HepG2 (cell line): ENCODE results near the gene C1orf50. TPM values are rescaled to one million over a fixed set of nuclear protein-coding genes. Genes with fewer than 3 reads are reported as not detected.
A peak's percentile ranks its signal among the peaks of the same experiment; 100 is the strongest.

Experiments used
- KDM2A ChIP-seq: sonication (generic); formaldehyde crosslinking; IDR thresholded peaks from 2 replicates; pipeline ENCODE4 v1.4.0; 2020; ENCODE audit warnings: low read depth, missing genetic modification reagents, borderline replicate concordance
- RBFOX2 ChIP-seq: fragments of 200-400 bp; formaldehyde crosslinking; IDR thresholded peaks from 2 replicates; pipeline ENCODE4 v1.6.1; 2017; ENCODE audit warnings: low read depth, mild to moderate bottlenecking, low read length
- SOX13 ChIP-seq, 3 experiments: fragments of 450-650 bp in 1 of 3; sonication (generic) in 1 of 3; formaldehyde crosslinking in 1 of 3; IDR thresholded peaks in 2 of 3; conservative IDR thresholded peaks in 1 of 3; 2 replicates each; pipeline versions ENCODE4 v1.5.0 to v1.6.1; 2016 to 2020; ENCODE audit warnings: antibody characterized with exemption in 1 of 3, mild to moderate bottlenecking in 1 of 3, missing compliant biosample characterization in 1 of 3, missing genetic modification reagents in 1 of 3, moderate library complexity in 1 of 3
- ZNF160 ChIP-seq: sonication (generic); formaldehyde crosslinking; IDR thresholded peaks from 2 replicates; pipeline ENCODE4 v1.8.0; 2022; ENCODE audit warnings: mild to moderate bottlenecking, inconsistent platforms, missing genetic modification reagents
- ZNF251 ChIP-seq: sonication (generic); formaldehyde crosslinking; IDR thresholded peaks from 2 replicates; pipeline ENCODE4 v1.9.0; 2021; ENCODE audit warnings: mild to moderate bottlenecking, missing genetic modification reagents
- ZNF263 ChIP-seq: sonication (generic); formaldehyde crosslinking; IDR thresholded peaks from 2 replicates; pipeline ENCODE4 v1.4.0; 2020; ENCODE audit warnings: missing genetic modification reagents
- ZNF557 ChIP-seq: sonication (generic); formaldehyde crosslinking; IDR thresholded peaks from 2 replicates; pipeline ENCODE4 v1.4.0; 2020; ENCODE audit warnings: missing genetic modification reagents
- ZNF569 ChIP-seq: sonication (generic); formaldehyde crosslinking; IDR thresholded peaks from 2 replicates; pipeline ENCODE4 v1.5.0; 2020; ENCODE audit warnings: mild to moderate bottlenecking, missing genetic modification reagents, moderate library complexity, borderline replicate concordance
- ZNF598 ChIP-seq: sonication (generic); formaldehyde crosslinking; IDR thresholded peaks from 2 replicates; pipeline ENCODE4 v1.5.1; 2020; ENCODE audit warnings: mild to moderate bottlenecking, missing genetic modification reagents, borderline replicate concordance
- ZNF777 ChIP-seq: sonication (generic); formaldehyde crosslinking; IDR thresholded peaks from 2 replicates; pipeline ENCODE4 v1.4.0; 2020; ENCODE audit warnings: missing genetic modification reagents
- ZSCAN29 ChIP-seq: sonication (generic); formaldehyde crosslinking; conservative IDR thresholded peaks from 2 replicates; pipeline ENCODE4 v1.4.0; 2020; ENCODE audit warnings: mild to moderate bottlenecking, missing genetic modification reagents
- polyA plus RNA-seq, 8 experiments: library from polyadenylated mRNA; depleted of rRNA in 3 of 8; stranded (reverse) in 7 of 8; unstranded in 1 of 8; fragments of >200 nt; fragmentation: Illumina TruSeq in 4 of 8; extraction: Trizol in 4 of 8; gene quantifications; 2 replicates each; pipeline versions ENCODE4 v1.2.1 to v1.2.3, GENCODE V29; 2011 to 2016; ENCODE audit warnings: low read depth in 4 of 8, missing spikeins in 1 of 8, mixed read lengths in 1 of 8; ENCODE audit not compliant: insufficient read depth in 1 of 8
- total RNA-seq, 5 experiments: library from RNA; depleted of rRNA; stranded (reverse); fragments of >200 nt; fragmentation: Illumina TruSeq; extraction: Trizol; gene quantifications; 2 replicates each; pipeline ENCODE4 v1.2.3, GENCODE V29; 2016; ENCODE audit warnings: low read depth in 1 of 5
- TF ChIP-seq, protein P1 (sequence below): sonication (generic); formaldehyde crosslinking; IDR thresholded peaks from 2 replicates; pipeline ENCODE4 v1.4.0; 2020; ENCODE audit warnings: missing genetic modification reagents, borderline replicate concordance
- TF ChIP-seq, protein P2 (sequence below): sonication (generic); formaldehyde crosslinking; IDR thresholded peaks from 2 replicates; pipeline ENCODE4 v1.5.1; 2020; ENCODE audit warnings: missing genetic modification reagents, mild to moderate bottlenecking, borderline replicate concordance
- TF ChIP-seq, protein P3 (sequence below): IDR thresholded peaks from 2 replicates; pipeline ENCODE4 v1.6.1; 2016
- TF ChIP-seq, protein P4 (sequence below): fragments of 450-650 bp; IDR thresholded peaks from 2 replicates; pipeline ENCODE4 v1.6.1; 2017; ENCODE audit warnings: mild to moderate bottlenecking
- TF ChIP-seq, protein P5 (sequence below): sonication (generic); formaldehyde crosslinking; IDR thresholded peaks from 2 replicates; pipeline ENCODE4 v1.4.0; 2020; ENCODE audit warnings: missing genetic modification reagents

C1orf50 gene
- total and polyA plus RNA-seq, 2 of the 13 experiments (the other 11 are each of a cell fraction or from before 2014, with no cell fraction given), result 4.3 to 4.8 TPM

DNA sequence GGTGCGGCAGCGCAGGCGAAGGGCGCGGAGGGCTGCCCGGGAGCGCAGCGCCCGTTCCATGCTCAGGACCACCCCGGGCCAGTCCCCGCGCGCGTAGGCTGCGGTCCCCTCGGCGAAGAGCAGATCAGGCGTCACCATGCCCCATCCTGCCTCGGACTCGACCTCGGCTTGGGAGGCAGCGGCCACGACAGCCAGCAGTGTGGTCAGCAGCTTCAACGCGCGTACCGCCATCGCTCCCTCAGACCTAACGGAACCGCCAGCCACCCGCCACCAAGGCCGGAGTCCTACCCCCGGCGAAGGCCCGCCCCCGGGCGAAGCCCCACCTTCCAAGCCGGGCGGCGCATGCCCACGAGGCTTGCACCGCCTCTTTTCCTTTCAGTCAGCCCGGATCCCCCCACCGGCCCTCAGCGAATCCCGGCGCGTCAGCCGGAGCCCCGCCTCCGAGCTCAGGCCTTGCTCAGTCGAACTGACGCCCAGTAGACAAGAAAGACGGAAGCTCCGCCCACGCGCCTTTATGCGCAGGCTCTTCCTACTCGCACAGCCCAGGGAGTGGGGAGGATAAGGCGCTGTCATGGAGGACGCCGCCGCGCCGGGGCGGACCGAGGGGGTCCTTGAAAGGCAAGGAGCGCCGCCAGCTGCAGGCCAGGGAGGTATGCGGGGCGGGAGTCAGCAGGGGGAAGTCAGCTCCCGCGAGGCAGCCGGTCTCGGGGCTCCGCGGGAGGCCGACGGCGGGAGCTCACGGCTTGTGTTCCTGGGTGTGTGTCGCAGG lies at the start of gene C1orf50, which contains the start of gene P3H1 (continued):
- TF ChIP-seq, protein P1, sequence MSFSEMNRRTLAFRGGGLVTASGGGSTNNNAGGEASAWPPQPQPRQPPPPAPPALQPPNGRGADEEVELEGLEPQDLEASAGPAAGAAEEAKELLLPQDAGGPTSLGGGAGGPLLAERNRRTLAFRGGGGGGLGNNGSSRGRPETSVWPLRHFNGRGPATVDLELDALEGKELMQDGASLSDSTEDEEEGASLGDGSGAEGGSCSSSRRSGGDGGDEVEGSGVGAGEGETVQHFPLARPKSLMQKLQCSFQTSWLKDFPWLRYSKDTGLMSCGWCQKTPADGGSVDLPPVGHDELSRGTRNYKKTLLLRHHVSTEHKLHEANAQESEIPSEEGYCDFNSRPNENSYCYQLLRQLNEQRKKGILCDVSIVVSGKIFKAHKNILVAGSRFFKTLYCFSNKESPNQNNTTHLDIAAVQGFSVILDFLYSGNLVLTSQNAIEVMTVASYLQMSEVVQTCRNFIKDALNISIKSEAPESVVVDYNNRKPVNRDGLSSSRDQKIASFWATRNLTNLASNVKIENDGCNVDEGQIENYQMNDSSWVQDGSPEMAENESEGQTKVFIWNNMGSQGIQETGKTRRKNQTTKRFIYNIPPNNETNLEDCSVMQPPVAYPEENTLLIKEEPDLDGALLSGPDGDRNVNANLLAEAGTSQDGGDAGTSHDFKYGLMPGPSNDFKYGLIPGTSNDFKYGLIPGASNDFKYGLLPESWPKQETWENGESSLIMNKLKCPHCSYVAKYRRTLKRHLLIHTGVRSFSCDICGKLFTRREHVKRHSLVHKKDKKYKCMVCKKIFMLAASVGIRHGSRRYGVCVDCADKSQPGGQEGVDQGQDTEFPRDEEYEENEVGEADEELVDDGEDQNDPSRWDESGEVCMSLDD (CRISPR knock-in tag), result peak; percentile 52; the same call in 1 of the 2 replicates
- TF ChIP-seq, protein P2, sequence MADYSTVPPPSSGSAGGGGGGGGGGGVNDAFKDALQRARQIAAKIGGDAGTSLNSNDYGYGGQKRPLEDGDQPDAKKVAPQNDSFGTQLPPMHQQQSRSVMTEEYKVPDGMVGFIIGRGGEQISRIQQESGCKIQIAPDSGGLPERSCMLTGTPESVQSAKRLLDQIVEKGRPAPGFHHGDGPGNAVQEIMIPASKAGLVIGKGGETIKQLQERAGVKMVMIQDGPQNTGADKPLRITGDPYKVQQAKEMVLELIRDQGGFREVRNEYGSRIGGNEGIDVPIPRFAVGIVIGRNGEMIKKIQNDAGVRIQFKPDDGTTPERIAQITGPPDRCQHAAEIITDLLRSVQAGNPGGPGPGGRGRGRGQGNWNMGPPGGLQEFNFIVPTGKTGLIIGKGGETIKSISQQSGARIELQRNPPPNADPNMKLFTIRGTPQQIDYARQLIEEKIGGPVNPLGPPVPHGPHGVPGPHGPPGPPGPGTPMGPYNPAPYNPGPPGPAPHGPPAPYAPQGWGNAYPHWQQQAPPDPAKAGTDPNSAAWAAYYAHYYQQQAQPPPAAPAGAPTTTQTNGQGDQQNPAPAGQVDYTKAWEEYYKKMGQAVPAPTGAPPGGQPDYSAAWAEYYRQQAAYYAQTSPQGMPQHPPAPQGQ (CRISPR knock-in tag), result no peak; the same call in 1 of the 2 replicates
- TF ChIP-seq, protein P3, sequence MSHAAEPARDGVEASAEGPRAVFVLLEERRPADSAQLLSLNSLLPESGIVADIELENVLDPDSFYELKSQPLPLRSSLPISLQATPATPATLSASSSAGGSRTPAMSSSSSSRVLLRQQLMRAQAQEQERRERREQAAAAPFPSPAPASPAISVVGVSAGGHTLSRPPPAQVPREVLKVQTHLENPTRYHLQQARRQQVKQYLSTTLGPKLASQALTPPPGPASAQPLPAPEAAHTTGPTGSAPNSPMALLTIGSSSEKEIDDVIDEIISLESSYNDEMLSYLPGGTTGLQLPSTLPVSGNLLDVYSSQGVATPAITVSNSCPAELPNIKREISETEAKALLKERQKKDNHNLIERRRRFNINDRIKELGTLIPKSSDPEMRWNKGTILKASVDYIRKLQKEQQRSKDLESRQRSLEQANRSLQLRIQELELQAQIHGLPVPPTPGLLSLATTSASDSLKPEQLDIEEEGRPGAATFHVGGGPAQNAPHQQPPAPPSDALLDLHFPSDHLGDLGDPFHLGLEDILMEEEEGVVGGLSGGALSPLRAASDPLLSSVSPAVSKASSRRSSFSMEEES (CRISPR knock-in tag), result 0 out of 2 replicates have a peak, but pooled peaks have one; percentile 53
- TF ChIP-seq, protein P4, sequence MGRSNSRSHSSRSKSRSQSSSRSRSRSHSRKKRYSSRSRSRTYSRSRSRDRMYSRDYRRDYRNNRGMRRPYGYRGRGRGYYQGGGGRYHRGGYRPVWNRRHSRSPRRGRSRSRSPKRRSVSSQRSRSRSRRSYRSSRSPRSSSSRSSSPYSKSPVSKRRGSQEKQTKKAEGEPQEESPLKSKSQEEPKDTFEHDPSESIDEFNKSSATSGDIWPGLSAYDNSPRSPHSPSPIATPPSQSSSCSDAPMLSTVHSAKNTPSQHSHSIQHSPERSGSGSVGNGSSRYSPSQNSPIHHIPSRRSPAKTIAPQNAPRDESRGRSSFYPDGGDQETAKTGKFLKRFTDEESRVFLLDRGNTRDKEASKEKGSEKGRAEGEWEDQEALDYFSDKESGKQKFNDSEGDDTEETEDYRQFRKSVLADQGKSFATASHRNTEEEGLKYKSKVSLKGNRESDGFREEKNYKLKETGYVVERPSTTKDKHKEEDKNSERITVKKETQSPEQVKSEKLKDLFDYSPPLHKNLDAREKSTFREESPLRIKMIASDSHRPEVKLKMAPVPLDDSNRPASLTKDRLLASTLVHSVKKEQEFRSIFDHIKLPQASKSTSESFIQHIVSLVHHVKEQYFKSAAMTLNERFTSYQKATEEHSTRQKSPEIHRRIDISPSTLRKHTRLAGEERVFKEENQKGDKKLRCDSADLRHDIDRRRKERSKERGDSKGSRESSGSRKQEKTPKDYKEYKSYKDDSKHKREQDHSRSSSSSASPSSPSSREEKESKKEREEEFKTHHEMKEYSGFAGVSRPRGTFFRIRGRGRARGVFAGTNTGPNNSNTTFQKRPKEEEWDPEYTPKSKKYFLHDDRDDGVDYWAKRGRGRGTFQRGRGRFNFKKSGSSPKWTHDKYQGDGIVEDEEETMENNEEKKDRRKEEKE, result no peak
- peak; percentile 84 for TF ChIP-seq KDM2A (CRISPR knock-in tag)
- peak; percentile 61; the same call in 1 of the 2 replicates for TF ChIP-seq ZNF557 (CRISPR knock-in tag)
- peak; percentile 29; the same call in 1 of the 2 replicates for TF ChIP-seq ZNF263 (CRISPR knock-in tag)
- TF ChIP-seq ZNF777 (CRISPR knock-in tag), result peak; percentile 37; the same call in 1 of the 2 replicates
- TF ChIP-seq ZNF160 (CRISPR knock-in tag), result peak; percentile 29; the same call in 1 of the 2 replicates
- TF ChIP-seq ZNF251 (CRISPR knock-in tag), result peak; percentile 25; the same call in 1 of the 2 replicates
- peak; percentile 92 for TF ChIP-seq RBFOX2
- TF ChIP-seq SOX13 (IDR thresholded peaks at IDR 0.05), result no peak
- TF ChIP-seq SOX13 (CRISPR knock-in tag; conservative IDR thresholded peaks at IDR 0.05 in 1 of 2, IDR thresholded peaks at IDR 0.05 in 1 of 2), result no peak; a peak in 1 of 4 replicates
- TF ChIP-seq, protein P5, sequence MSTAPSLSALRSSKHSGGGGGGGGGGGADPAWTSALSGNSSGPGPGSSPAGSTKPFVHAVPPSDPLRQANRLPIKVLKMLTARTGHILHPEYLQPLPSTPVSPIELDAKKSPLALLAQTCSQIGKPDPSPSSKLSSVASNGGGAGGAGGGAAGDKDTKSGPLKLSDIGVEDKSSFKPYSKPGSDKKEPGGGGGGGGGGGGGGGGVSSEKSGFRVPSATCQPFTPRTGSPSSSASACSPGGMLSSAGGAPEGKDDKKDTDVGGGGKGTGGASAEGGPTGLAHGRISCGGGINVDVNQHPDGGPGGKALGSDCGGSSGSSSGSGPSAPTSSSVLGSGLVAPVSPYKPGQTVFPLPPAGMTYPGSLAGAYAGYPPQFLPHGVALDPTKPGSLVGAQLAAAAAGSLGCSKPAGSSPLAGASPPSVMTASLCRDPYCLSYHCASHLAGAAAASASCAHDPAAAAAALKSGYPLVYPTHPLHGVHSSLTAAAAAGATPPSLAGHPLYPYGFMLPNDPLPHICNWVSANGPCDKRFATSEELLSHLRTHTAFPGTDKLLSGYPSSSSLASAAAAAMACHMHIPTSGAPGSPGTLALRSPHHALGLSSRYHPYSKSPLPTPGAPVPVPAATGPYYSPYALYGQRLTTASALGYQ, result 0 out of 2 replicates have a peak, but pooled peaks have one; percentile 22
- no peak; the same call in 1 of the 2 replicates for TF ChIP-seq ZNF569
- no peak for TF ChIP-seq ZNF598
- TF ChIP-seq ZSCAN29, result peak; percentile 63; the same call in 1 of the 2 replicates
